Mammary epithelial cell (primary cell): ENCODE measurements around the gene PALLD.

Experiments used
- EZH2 ChIP-seq: IDR thresholded peaks from 2 replicates; pipeline ENCODE4 v1.6.1; 2012; ENCODE audit warnings: low read length, inconsistent platforms, borderline replicate concordance
- TF ChIP-seq, protein P1 (sequence below), 2 donors: IDR thresholded peaks in 1 of 2; conservative IDR thresholded peaks in 1 of 2; 2 replicates each; pipeline ENCODE4 v1.5.1; 2011 to 2012; ENCODE audit warnings: inconsistent platforms in 2 of 2, low read length in 2 of 2, mild to moderate bottlenecking in 2 of 2, control low read depth in 1 of 2, low read depth in 1 of 2; ENCODE audit not compliant: insufficient read depth in 1 of 2; ENCODE audit errors: extremely low read depth in 1 of 2

DNA sequence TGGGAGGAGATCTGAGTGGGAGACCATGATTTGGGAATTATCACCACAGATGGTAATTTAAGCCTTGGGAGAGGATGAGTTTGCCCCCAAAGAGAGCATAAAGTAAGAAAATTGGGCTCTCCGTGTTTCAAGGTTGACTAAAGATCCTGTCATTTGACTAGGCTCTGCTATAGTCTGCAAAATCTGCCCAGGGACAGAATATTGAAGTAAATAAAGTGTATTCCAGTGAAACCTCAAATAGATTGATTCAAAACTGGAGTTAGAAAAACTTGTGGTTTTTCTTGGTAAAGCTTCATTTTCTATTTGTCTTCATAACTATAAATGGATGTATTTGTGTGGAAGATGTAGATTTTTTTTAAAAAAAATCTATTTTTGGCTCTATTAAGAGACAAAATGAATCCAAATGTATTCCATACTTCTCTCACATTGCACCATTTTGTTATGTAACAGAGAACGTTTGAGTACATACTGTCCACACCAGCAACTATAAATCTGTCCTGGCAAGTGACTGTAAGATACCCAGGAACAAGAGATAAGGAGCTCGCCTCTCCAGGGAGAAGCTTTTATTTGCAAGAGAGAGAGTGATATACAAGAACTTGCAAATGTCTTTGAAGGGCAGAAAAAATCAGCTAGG, 343.0 kb downstream of the PALLD start:
- TF ChIP-seq, protein P1, sequence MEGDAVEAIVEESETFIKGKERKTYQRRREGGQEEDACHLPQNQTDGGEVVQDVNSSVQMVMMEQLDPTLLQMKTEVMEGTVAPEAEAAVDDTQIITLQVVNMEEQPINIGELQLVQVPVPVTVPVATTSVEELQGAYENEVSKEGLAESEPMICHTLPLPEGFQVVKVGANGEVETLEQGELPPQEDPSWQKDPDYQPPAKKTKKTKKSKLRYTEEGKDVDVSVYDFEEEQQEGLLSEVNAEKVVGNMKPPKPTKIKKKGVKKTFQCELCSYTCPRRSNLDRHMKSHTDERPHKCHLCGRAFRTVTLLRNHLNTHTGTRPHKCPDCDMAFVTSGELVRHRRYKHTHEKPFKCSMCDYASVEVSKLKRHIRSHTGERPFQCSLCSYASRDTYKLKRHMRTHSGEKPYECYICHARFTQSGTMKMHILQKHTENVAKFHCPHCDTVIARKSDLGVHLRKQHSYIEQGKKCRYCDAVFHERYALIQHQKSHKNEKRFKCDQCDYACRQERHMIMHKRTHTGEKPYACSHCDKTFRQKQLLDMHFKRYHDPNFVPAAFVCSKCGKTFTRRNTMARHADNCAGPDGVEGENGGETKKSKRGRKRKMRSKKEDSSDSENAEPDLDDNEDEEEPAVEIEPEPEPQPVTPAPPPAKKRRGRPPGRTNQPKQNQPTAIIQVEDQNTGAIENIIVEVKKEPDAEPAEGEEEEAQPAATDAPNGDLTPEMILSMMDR (conservative IDR thresholded peaks at IDR 0.05 in 1 of 2, IDR thresholded peaks at IDR 0.05 in 1 of 2; ENCODE audit: extremely low read depth in 1 of 2, insufficient read depth in 1 of 2, low read depth in 1 of 2, low read length in 2 of 2), result no peak
- TF ChIP-seq EZH2, result no peak
